ENCODE measurements around the gene SMLR1.

- TF ChIP-seq CTCF (IDR thresholded peaks at IDR 0.05) (no peak), POLR2A (IDR thresholded peaks at IDR 0.05) (no peak)
These were observed 15.3 kb upstream of the SMLR1 start for GRCh38 chr6:130811932-130812331.

Data from lower leg skin (tissue), 3 donors.